Measurements from ENCODE around the gene RCAN2.

GRCh38 chr6:46350714-46351113 lies 140.5 kb downstream of the RCAN2 start:
- TF ChIP-seq CTCF (IDR thresholded peaks at IDR 0.05 in 8 of 11, conservative IDR thresholded peaks at IDR 0.05 in 3 of 11) (no peak), POLR2A (IDR thresholded peaks at IDR 0.05) (no peak), POLR2AphosphoS5 (IDR thresholded peaks at IDR 0.05) (no peak)
